H1 (cell line): ENCODE data around the gene CHRM1. TPM values are rescaled to one million over a fixed set of nuclear protein-coding genes. Genes with fewer than 3 reads are reported as not detected.

ENCODE experiments used
- CTCF ChIA-PET: fragments of 300-600 bp; sonication (Branson Sonifier 250); formaldehyde crosslinking; loops from one replicate; lab custom pipeline; 2021; ENCODE audit not compliant: partially characterized antibody; lab: Charles Lee
- POLR2A ChIA-PET: fragments of 300-600 bp; sonication (Branson Sonifier 250); formaldehyde crosslinking; loops from one replicate; lab custom pipeline; 2021; ENCODE audit warnings: inconsistent platforms; ENCODE audit not compliant: partially characterized antibody; lab: Charles Lee
- DNase-seq, 2 experiments: peaks; one replicate each; pipeline versions ENCODE4 v3.0.0 to v3.0.0-alpha.2; 2010 to 2022; ENCODE audit warnings: low spot score in 2 of 2, low read depth in 1 of 2, mixed read lengths in 1 of 2
- FAIRE-seq: peaks from 2 replicates; lab custom pipeline; 2011; peaks lifted over from hg19 to GRCh38; lab: Jason Lieb, UNC
- H2AFZ ChIP-seq: 2 replicates; pipeline ENCODE4 v1.8.1; 2012; ENCODE audit warnings: low read length, inconsistent platforms
- H2AK5ac ChIP-seq: 2 replicates; pipeline ENCODE4 v1.6.1; 2013; ENCODE audit warnings: low read depth, low read length
- H2BK120ac ChIP-seq: replicated peaks from 2 replicates; pipeline ENCODE3; 2013; ENCODE audit warnings: low read depth, low read length, inconsistent platforms
- H2BK12ac ChIP-seq: 2 replicates; pipeline ENCODE4 v1.6.1; 2013; ENCODE audit warnings: low read depth, low read length
- H2BK15ac ChIP-seq: 2 replicates; pipeline ENCODE4 v1.6.1; 2013; ENCODE audit warnings: low read length
- H2BK20ac ChIP-seq: 2 replicates; pipeline ENCODE4 v1.6.1; 2013; ENCODE audit warnings: low read length
- H2BK5ac ChIP-seq: 2 replicates; pipeline ENCODE4 v1.6.1; 2013; ENCODE audit warnings: low read depth, low read length
- H3K14ac ChIP-seq: 2 replicates; pipeline ENCODE4 v1.6.1; 2013; ENCODE audit warnings: inconsistent platforms; ENCODE audit not compliant: insufficient read length
- H3K18ac ChIP-seq: 2 replicates; pipeline ENCODE4 v1.6.1; 2013; ENCODE audit warnings: low read length; ENCODE audit errors: extremely low read depth
- H3K23ac ChIP-seq: 2 replicates; pipeline ENCODE4 v1.6.1; 2013; ENCODE audit warnings: inconsistent platforms; ENCODE audit not compliant: insufficient read length
- H3K23me2 ChIP-seq: 2 replicates; pipeline ENCODE4 v1.6.1; 2013; ENCODE audit warnings: low read depth, low read length
- H3K27ac ChIP-seq: 2 replicates; pipeline ENCODE4 v1.6.1; 2011; ENCODE audit warnings: low read depth, low read length, inconsistent platforms
- H3K27me3 ChIP-seq, 4 experiments: replicated peaks in 1 of 4; 1 replicate in 1 of 4; 2 replicates in 3 of 4; pipeline versions ENCODE4 v1.6.1 to v1.8.1; 2011 to 2013; ENCODE audit warnings: low read length in 3 of 4, mild to moderate bottlenecking in 3 of 4, inconsistent platforms in 2 of 4, mixed read lengths in 2 of 4, moderate library complexity in 1 of 4; ENCODE audit not compliant: control insufficient read depth in 3 of 4, insufficient read depth in 3 of 4; ENCODE audit errors: extremely low read depth in 1 of 4
- H3K36me3 ChIP-seq, 4 experiments: 2 replicates each; pipeline versions ENCODE4 v1.6.1 to v1.8.1; 2011 to 2013; ENCODE audit warnings: mild to moderate bottlenecking in 4 of 4, low read length in 3 of 4, moderate library complexity in 2 of 4, control low read depth in 1 of 4, inconsistent platforms in 1 of 4; ENCODE audit not compliant: insufficient read depth in 4 of 4, control insufficient read depth in 2 of 4
- H3K4ac ChIP-seq: replicated peaks from 2 replicates; pipeline ENCODE3; 2013; ENCODE audit warnings: low read length, low read depth, mixed read lengths, inconsistent platforms; ENCODE audit not compliant: insufficient read length
- H3K4me1 ChIP-seq, 4 experiments: replicated peaks in 1 of 4; 1 replicate in 1 of 4; 2 replicates in 3 of 4; pipeline versions ENCODE4 v1.6.1 to v1.8.1; 2011 to 2013; ENCODE audit warnings: low read length in 3 of 4, inconsistent platforms in 2 of 4, mixed read lengths in 1 of 4; ENCODE audit not compliant: insufficient read depth in 4 of 4, control insufficient read depth in 3 of 4
- H3K4me2 ChIP-seq, 2 experiments: 2 replicates each; pipeline versions ENCODE4 v1.6.1 to v1.8.1; 2011 to 2013; ENCODE audit warnings: low read depth in 2 of 2, low read length in 2 of 2, control low read depth in 1 of 2, inconsistent platforms in 1 of 2, mild to moderate bottlenecking in 1 of 2; ENCODE audit not compliant: insufficient read depth in 1 of 2
- H3K4me3 ChIP-seq, 4 experiments: fragments of 200-600, 300-600 bp in 1 of 4; sonication (generic), shearing (Covaris generic), sonication (Bioruptor Twin) in 1 of 4; 2 replicates each; pipeline versions ENCODE4 v1.5.1 to v1.8.1; 2011 to 2016; ENCODE audit warnings: low read length in 4 of 4, low read depth in 3 of 4, control low read depth in 2 of 4, inconsistent platforms in 2 of 4, mild to moderate bottlenecking in 2 of 4, mixed read lengths in 1 of 4, moderate library complexity in 1 of 4; ENCODE audit not compliant: insufficient read depth in 2 of 4; ENCODE audit errors: extremely low read depth in 1 of 4
- H3K56ac ChIP-seq: replicated peaks from 2 replicates; pipeline ENCODE3; 2013; ENCODE audit warnings: low read depth, mild to moderate bottlenecking, mixed read lengths, low read length, inconsistent platforms; ENCODE audit not compliant: insufficient read length
- H3K79me1 ChIP-seq: 2 replicates; pipeline ENCODE4 v1.6.1; 2013; ENCODE audit warnings: low read depth, low read length, control low read depth
- H3K79me2 ChIP-seq, 2 experiments: 2 replicates each; pipeline versions ENCODE4 v1.6.1 to v1.8.1; 2012 to 2013; ENCODE audit warnings: low read length in 2 of 2, mild to moderate bottlenecking in 2 of 2, inconsistent platforms in 1 of 2; ENCODE audit not compliant: insufficient read depth in 2 of 2, control insufficient read depth in 1 of 2
- H3K9ac ChIP-seq, 4 experiments: replicated peaks in 1 of 4; 1 replicate in 1 of 4; 2 replicates in 3 of 4; pipeline versions ENCODE4 v1.6.1 to v1.8.1; 2011 to 2013; ENCODE audit warnings: low read depth in 3 of 4, low read length in 3 of 4, control low read depth in 2 of 4, mild to moderate bottlenecking in 2 of 4, moderate library complexity in 2 of 4, inconsistent platforms in 1 of 4; ENCODE audit errors: extremely low read depth in 1 of 4
- H3K9me3 ChIP-seq, 2 experiments: 2 replicates each; pipeline versions ENCODE4 v1.6.1 to v1.8.1; 2012 to 2013; ENCODE audit warnings: mild to moderate bottlenecking in 2 of 2, moderate library complexity in 2 of 2, control low read depth in 1 of 2, inconsistent platforms in 1 of 2, low read depth in 1 of 2, low read length in 1 of 2, mixed read lengths in 1 of 2; ENCODE audit not compliant: insufficient read depth in 2 of 2
- H4K20me1 ChIP-seq, 2 experiments: replicated peaks in 1 of 2; 2 replicates each; pipeline versions ENCODE3 to v1.8.1; 2011 to 2013; ENCODE audit warnings: inconsistent platforms in 2 of 2, low read length in 2 of 2, mild to moderate bottlenecking in 1 of 2; ENCODE audit not compliant: insufficient read depth in 2 of 2, control insufficient read depth in 1 of 2
- H4K5ac ChIP-seq: 2 replicates; pipeline ENCODE4 v1.6.1; 2013; ENCODE audit warnings: low read length, low read depth, mixed read lengths, inconsistent platforms; ENCODE audit not compliant: insufficient read length
- H4K8ac ChIP-seq: 2 replicates; pipeline ENCODE4 v1.8.0; 2013; ENCODE audit warnings: mild to moderate bottlenecking, moderate library complexity, low read length, inconsistent platforms; ENCODE audit not compliant: insufficient read depth; ENCODE audit errors: extremely low read depth
- H4K91ac ChIP-seq: replicated peaks from 2 replicates; pipeline ENCODE3; 2013; ENCODE audit warnings: low read length, mixed read lengths, inconsistent platforms; ENCODE audit not compliant: insufficient read length
- ATF2 ChIP-seq: IDR thresholded peaks from 2 replicates; pipeline ENCODE4 v1.6.1; 2012; ENCODE audit warnings: low read length, inconsistent platforms
- CHD1 ChIP-seq: IDR thresholded peaks from 2 replicates; pipeline ENCODE4 v1.6.1; 2012; ENCODE audit warnings: low read depth, low read length, improper control_type of control experiment
- EZH2 ChIP-seq: fragments of 200-600 bp; sonication (generic); IDR thresholded peaks from 2 replicates; pipeline ENCODE4 v1.7.1; 2012; ENCODE audit warnings: low read depth, mild to moderate bottlenecking, moderate library complexity, low read length, inconsistent platforms; ENCODE audit not compliant: severe bottlenecking
- HDAC6 ChIP-seq: IDR thresholded peaks from one replicate; pipeline ENCODE4 v1.7.1; 2012; ENCODE audit warnings: low read depth, mild to moderate bottlenecking, inconsistent platforms, low read length, moderate library complexity
- NANOG ChIP-seq: IDR thresholded peaks from 2 replicates; pipeline ENCODE4 v1.6.1; 2011; ENCODE audit warnings: low read length, low read depth, mild to moderate bottlenecking, inconsistent platforms; ENCODE audit not compliant: insufficient read depth, poor library complexity, severe bottlenecking
- POLR2AphosphoS5 ChIP-seq: IDR thresholded peaks from 2 replicates; pipeline ENCODE4 v1.6.1; 2011; ENCODE audit warnings: low read depth, low read length
- RNF2 ChIP-seq: fragments of 200-900, 300-1000 bp; sonication (generic); IDR thresholded peaks from 2 replicates; pipeline ENCODE4 v1.7.1; 2016; ENCODE audit warnings: borderline replicate concordance, low read depth, mild to moderate bottlenecking, antibody characterized with exemption, low read length; ENCODE audit not compliant: poor library complexity, severe bottlenecking; ENCODE audit errors: missing control alignments
- WGBS, 2 experiments: shearing (Covaris generic) in 1 of 2; methylation state at CpG; one replicate each; pipeline versions ENCODE4 v1.1.6 to v1.1.7; 2013 to 2015; ENCODE audit warnings: low lambda C conversion rate in 2 of 2, mixed read lengths in 2 of 2, inconsistent platforms in 1 of 2, low coverage in 1 of 2, missing lambda C conversion rate in 1 of 2; ENCODE audit not compliant: insufficient replicate concordance in 2 of 2, insufficient coverage in 1 of 2, insufficient read length in 1 of 2; ENCODE audit errors: extremely low coverage in 1 of 2, missing lambda C conversion rate in 1 of 2; 5-methylcytosine and 5-hydroxymethylcytosine counted together
- polyA plus RNA-seq, 7 experiments: library from polyadenylated mRNA; depleted of rRNA in 3 of 7; stranded (reverse) in 5 of 7; unstranded in 2 of 7; fragments of >200 nt in 5 of 7; fragments of 200-250 nt in 2 of 7; gene quantifications; 1 replicate in 5 of 7; 2 replicates in 1 of 7; 4 replicates in 1 of 7; pipeline versions ENCODE4 v1.2.1 to v1.2.3, GENCODE V29; 2011 to 2013; ENCODE audit warnings: missing spikeins in 2 of 7, mixed read lengths in 2 of 7
- total RNA-seq: library from RNA; stranded (reverse); fragmentation: NEBNext Ultra II Directional; extraction: Animal tissue kit (Norgen Biotek cat#: 25700); gene quantifications from 2 replicates; pipeline ENCODE4 v1.2.1, GENCODE V29; 2021

Gene CHRM1
- total and polyA plus RNA-seq, 2 of the 8 experiments (the other 6 are each of a cell fraction or from before 2014, with no cell fraction given), result 0.08 TPM; not detected in 1

GRCh38 chr11:62880803-62881578 lies 40.2 kb downstream of the CHRM1 start, which contains the start of gene SLC3A2:
TSS of gene SLC3A2 (plus strand) at chr11:62880896. CDS start at chr11:62881024, 128 bp downstream.
- Histone ChIP-seq H3K4ac (peak within 1 kb of the TSS; percentile 69), H3K56ac (peak within 1 kb of the TSS; percentile 97), H3K9me3 (no peaks in the 10 kb centered on the region), H2AK5ac (peak within 1 kb of the TSS; percentile 97; the same call in 1 of the 2 replicates), H3K23me2 (peaks cover 5% of the 10 kb centered on the region; the same call in 1 of the 2 replicates), H3K79me1 (peaks cover 6% of the 10 kb centered on the region; the same call in 1 of the 2 replicates), H2BK20ac (peak within 1 kb of the TSS; percentile 56; the same call in 1 of the 2 replicates), H3K27me3 (no peaks in the 10 kb centered on the region), H3K18ac (peak within 1 kb of the TSS; percentile 95), H3K27ac (peak within 1 kb of the TSS; percentile 98), H3K79me2 (peaks cover 4 to 79% of the 10 kb centered on the region in 2 experiments), H4K8ac (peak within 1 kb of the TSS; percentile 99; the same call in 1 of the 2 replicates), H3K36me3 (peaks cover 37 to 71% (median 50%) of the 10 kb centered on the region in 4 experiments), H2BK120ac (no peak within 1 kb of the TSS), H3K4me2 (peak within 1 kb of the TSS; percentile 59 to 85), H4K91ac (peak within 1 kb of the TSS; percentile 98), H3K4me3 (peak within 1 kb of the TSS; percentile 67 to 97 (median 88)), H4K20me1 (peaks cover 11 to 22% of the 10 kb centered on the region in 2 experiments), H3K9ac (peak within 1 kb of the TSS; percentile 99 to 100 (median 99)), H3K14ac (no peak within 1 kb of the TSS), H3K23ac (no peak within 1 kb of the TSS), H3K4me1 (peaks cover 0 to 30% (median 12%) of the 10 kb centered on the region in 4 experiments; a peak in 5 of 7 replicates), H2BK5ac (peak within 1 kb of the TSS; percentile 100), H2BK15ac (no peak within 1 kb of the TSS), H2AFZ (no peak within 1 kb of the TSS), H2BK12ac (peak within 1 kb of the TSS; percentile 100), H4K5ac (peak within 1 kb of the TSS; percentile 92)
- DNase-seq (peak; percentile 56 to 88), FAIRE-seq (no peak)
- 3% methylated on average over 44 of the region's 69 CpGs; no CpG with 5 or more reads in 1 of the 2 experiments for WGBS, 2 experiments
- CTCF ChIA-PET, result interaction anchor here (0.5 to 2.7 kb wide), 16 partner anchors 8 to 609 kb away, joined by 3 to 11 read pairs (median 4); partner anchors contain the start of genes TMEM179B and WDR74
- POLR2A ChIA-PET, result interaction anchor here (0.6 to 57.8 kb wide), 29 partner anchors 4 to 1148 kb away, joined by 3 to 2104 read pairs (median 5); partner anchors contain the start of genes B3GAT3, C11orf98, CHRM1 and CSKMT
- TF ChIP-seq HDAC6, result no peak
- no peak for TF ChIP-seq RNF2
- no peak for TF ChIP-seq EZH2
- no peak for TF ChIP-seq ATF2
- TF ChIP-seq CHD1, result peak; percentile 73
- no peak for TF ChIP-seq NANOG
- peak; percentile 99 for TF ChIP-seq POLR2AphosphoS5
